Testis (tissue), 3 donors: ENCODE data around the gene GSG1. TPM values are rescaled to one million over a fixed set of nuclear protein-coding genes. Genes with fewer than 3 reads are reported as not detected.

Experiments used
- DNase-seq: peaks from one replicate; pipeline ENCODE4 v3.0.0-alpha.2; 2019
- H3K27ac ChIP-seq, 2 donors: fragments of 200-600 bp; sonication (generic); one replicate each; pipeline ENCODE4 v1.5.1; 2019
- H3K27me3 ChIP-seq: fragments of 200-600 bp; sonication (generic); one replicate; pipeline ENCODE4 v1.5.1; 2019
- H3K36me3 ChIP-seq: fragments of 200-600 bp; sonication (generic); one replicate; pipeline ENCODE4 v1.5.1; 2017; ENCODE audit warnings: low read depth; ENCODE audit errors: missing control alignments
- H3K4me1 ChIP-seq: fragments of 200-600 bp; sonication (generic); one replicate; pipeline ENCODE4 v1.5.1; 2019
- H3K4me3 ChIP-seq, 2 donors: fragments of 200-600 bp; sonication (generic); one replicate each; pipeline ENCODE4 v1.5.1; 2017 to 2019
- H3K9me3 ChIP-seq: fragments of 200-600 bp; sonication (generic); one replicate; pipeline ENCODE4 v1.5.1; 2017
- POLR2A ChIP-seq: fragments of 450-650 bp; IDR thresholded peaks from one replicate; pipeline ENCODE4 v1.6.1; 2017; ENCODE audit warnings: antibody characterized with exemption, mild to moderate bottlenecking, moderate library complexity
- WGBS, 2 donors: methylation state at CpG; one replicate each; pipeline ENCODE4 v1.1.5; 2018; 5-methylcytosine and 5-hydroxymethylcytosine counted together
- intact Hi-C: fragments of 100-400 bp; cut with DNase I; formaldehyde crosslinking; loops from one replicate; pipeline ENCODE4 v1.15.1; 2023; ENCODE audit warnings: low total_unique reads
- polyA plus RNA-seq: library from polyadenylated mRNA; stranded (reverse); fragments of 350-450 nt; fragmentation: Illumina TruSeq; extraction: RNeasy Lipid Tissue Mini Kit (QIAGEN cat#74804); gene quantifications from one replicate; pipeline ENCODE4 v1.2.3, GENCODE V29; 2014; ENCODE audit warnings: low read depth, low replicate concordance; ENCODE audit not compliant: insufficient read depth
- total RNA-seq, 2 donors: library from RNA; depleted of rRNA; stranded (reverse); fragments of >200 nt; gene quantifications; one replicate each; pipeline ENCODE4 v1.2.3, GENCODE V29; 2016
- TF ChIP-seq, protein P1 (sequence below), 3 experiments: fragments of 450-650 bp in 2 of 3; fragments of 200-600 bp in 1 of 3; sonication (generic) in 1 of 3; IDR thresholded peaks; one replicate each; pipeline ENCODE4 v1.5.1; 2016 to 2019; ENCODE audit warnings: antibody characterized with exemption in 3 of 3, mild to moderate bottlenecking in 2 of 3, moderate library complexity in 1 of 3

GSG1 gene
- total and polyA plus RNA-seq, 3 donors from 2014 or later, result 133 to 695 (median 449) TPM

DNA sequence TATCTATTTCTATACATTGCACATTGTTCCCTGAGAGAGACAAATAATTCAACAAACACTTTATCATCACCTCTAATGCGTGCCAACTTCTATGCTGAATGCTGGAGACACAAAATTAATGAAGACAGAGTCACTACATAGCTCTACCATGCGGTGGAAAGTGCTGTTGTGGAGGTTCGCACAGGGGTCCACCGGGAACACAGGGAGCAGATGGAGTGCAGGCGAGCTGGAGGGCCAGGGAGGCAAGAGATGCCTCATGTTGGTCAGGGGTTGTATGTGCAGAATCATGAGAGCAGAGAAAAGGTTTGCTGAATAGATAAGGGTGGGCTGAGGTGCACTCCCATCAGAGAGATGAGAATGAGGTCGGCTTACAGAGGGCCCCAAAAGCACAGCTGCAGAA lies 34.1 kb downstream of the GSG1 start:
- Histone ChIP-seq H3K36me3 (no peaks in the 10 kb centered on the region), H3K4me1 (no peaks in the 10 kb centered on the region), H3K4me3 (no peak overlapping the region), H3K9me3 (no peaks in the 10 kb centered on the region), H3K27ac (no peak overlapping the region), H3K27me3 (no peaks in the 10 kb centered on the region)
- intact Hi-C loops, result no loop called here
- no peak for TF ChIP-seq POLR2A
- TF ChIP-seq, protein P1, sequence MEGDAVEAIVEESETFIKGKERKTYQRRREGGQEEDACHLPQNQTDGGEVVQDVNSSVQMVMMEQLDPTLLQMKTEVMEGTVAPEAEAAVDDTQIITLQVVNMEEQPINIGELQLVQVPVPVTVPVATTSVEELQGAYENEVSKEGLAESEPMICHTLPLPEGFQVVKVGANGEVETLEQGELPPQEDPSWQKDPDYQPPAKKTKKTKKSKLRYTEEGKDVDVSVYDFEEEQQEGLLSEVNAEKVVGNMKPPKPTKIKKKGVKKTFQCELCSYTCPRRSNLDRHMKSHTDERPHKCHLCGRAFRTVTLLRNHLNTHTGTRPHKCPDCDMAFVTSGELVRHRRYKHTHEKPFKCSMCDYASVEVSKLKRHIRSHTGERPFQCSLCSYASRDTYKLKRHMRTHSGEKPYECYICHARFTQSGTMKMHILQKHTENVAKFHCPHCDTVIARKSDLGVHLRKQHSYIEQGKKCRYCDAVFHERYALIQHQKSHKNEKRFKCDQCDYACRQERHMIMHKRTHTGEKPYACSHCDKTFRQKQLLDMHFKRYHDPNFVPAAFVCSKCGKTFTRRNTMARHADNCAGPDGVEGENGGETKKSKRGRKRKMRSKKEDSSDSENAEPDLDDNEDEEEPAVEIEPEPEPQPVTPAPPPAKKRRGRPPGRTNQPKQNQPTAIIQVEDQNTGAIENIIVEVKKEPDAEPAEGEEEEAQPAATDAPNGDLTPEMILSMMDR (IDR thresholded peaks at IDR 0.05), result no peak
- WGBS, 2 donors, result 82 to 83% methylated on average over 6 of the region's 6 CpGs
- no peak for DNase-seq

DNA sequence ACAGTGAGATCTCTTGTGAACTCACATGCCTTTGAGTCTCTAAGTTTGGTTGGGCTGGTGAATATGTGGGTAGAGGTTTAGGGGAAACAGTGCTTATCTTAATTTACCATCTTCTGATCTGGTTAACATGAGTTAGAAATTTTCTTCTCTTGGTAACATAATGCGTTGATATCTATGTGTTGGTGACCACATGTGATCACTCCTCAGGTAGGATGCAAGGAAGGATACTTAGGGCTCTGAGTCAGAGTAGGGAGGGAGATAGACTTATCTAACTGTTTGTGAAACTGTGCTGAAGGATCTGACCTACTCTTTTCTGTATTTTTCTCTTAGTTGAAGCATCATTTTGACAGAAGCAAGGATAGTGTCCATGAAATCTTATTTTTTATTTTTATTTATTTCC lies 36.1 kb downstream of the GSG1 start:
- Histone ChIP-seq H3K27me3 (no peaks in the 10 kb centered on the region), H3K27ac (no peak overlapping the region), H3K36me3 (no peaks in the 10 kb centered on the region), H3K4me3 (no peak overlapping the region), H3K4me1 (no peaks in the 10 kb centered on the region), H3K9me3 (no peaks in the 10 kb centered on the region)
- 86 to 91% methylated on average over 1 of the region's 1 CpG for WGBS, 2 donors
- no peak for TF ChIP-seq POLR2A
- TF ChIP-seq, protein P1 (IDR thresholded peaks at IDR 0.05), result no peak
- no peak for DNase-seq
- intact Hi-C loops, result no loop called here

DNA sequence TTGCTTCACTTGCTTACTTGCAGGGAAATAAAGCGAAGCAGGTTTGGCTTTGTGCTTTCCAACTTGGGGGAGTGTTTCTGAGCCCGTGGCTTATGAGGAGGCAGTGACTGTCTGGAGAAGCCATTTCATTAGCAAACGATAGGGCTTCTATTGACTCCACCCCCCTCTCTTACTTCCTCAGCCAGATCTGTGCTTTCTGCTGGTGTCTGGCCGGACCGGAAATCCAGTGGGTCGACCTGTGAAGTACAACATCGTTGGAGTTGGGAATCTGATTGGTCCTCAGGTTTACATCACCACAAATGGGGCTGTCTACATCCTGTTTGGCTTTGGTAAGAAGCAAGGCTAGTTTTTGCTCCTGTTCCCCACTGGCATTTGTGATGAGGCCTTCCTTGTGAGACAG lies 37.0 kb downstream of the GSG1 start:
- 92% methylated on average over 7 of the region's 7 CpGs for WGBS, 2 donors
- H3K27me3 ChIP-seq, result no peaks in the 10 kb centered on the region
- no peaks in the 10 kb centered on the region for H3K9me3 ChIP-seq
- H3K27ac ChIP-seq, result no peak overlapping the region
- TF ChIP-seq POLR2A, result no peak
- TF ChIP-seq, protein P1 (IDR thresholded peaks at IDR 0.05), result no peak
- intact Hi-C loops, result no loop called here
- H3K4me3 ChIP-seq, result no peak overlapping the region
- H3K4me1 ChIP-seq, result no peaks in the 10 kb centered on the region
- no peaks in the 10 kb centered on the region for H3K36me3 ChIP-seq
- no peak for DNase-seq

DNA sequence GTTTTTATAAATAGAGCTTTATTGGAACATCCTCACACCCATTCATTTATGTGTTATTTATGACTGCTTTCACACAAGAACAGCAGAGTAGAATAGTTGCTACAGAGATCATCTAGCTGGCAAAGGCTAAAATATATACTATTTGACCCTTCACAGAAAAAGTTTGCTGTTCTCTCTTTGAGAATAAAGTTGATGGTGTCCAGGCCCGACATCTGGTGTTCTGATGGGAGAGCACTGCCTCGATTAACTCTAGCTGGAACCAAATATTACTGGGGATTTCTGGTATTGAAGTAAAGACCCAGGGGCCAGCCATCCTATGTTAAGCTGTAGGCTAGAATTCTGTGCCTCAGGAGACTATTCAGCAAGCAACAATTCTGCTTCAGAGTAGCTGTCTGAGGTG lies 37.5 kb downstream of the GSG1 start:
- no peaks in the 10 kb centered on the region for H3K9me3 ChIP-seq
- TF ChIP-seq, protein P1 (IDR thresholded peaks at IDR 0.05), result no peak
- TF ChIP-seq POLR2A, result no peak
- no peaks in the 10 kb centered on the region for H3K36me3 ChIP-seq
- H3K27ac ChIP-seq, result no peak overlapping the region
- no peak overlapping the region for H3K4me3 ChIP-seq
- H3K27me3 ChIP-seq, result no peaks in the 10 kb centered on the region
- no peaks in the 10 kb centered on the region for H3K4me1 ChIP-seq
- no peak for DNase-seq
- intact Hi-C loops, result no loop called here
- 81 to 84% methylated on average over 2 of the region's 2 CpGs for WGBS, 2 donors

DNA sequence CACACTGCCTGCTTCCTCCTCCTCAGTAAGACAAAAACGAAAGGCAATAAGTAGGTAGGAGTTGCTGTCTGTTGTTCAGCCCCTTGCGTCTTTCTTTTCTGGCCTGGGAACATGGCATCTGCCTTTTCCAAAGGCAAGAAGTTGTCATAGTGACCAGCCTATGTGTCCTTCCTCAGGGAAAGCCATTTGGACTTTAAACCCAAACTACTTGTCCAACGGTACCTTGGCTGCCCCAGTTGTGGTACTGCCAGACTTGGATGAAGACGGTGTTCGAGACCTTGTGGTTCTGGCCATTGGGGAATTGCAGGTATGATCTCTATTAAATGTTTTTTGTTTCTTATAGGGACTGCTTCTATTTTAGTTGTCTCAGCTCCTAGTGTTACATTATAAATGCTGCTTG lies 40.8 kb downstream of the GSG1 start:
- intact Hi-C loops, result no loop called here
- no peaks in the 10 kb centered on the region for H3K4me1 ChIP-seq
- DNase-seq, result no peak
- H3K4me3 ChIP-seq, result no peak overlapping the region
- 82 to 87% methylated on average over 5 of the region's 5 CpGs for WGBS, 2 donors
- H3K36me3 ChIP-seq, result no peaks in the 10 kb centered on the region
- H3K9me3 ChIP-seq, result no peaks in the 10 kb centered on the region
- no peaks in the 10 kb centered on the region for H3K27me3 ChIP-seq
- no peak overlapping the region for H3K27ac ChIP-seq
- TF ChIP-seq, protein P1 (IDR thresholded peaks at IDR 0.05), result no peak
- TF ChIP-seq POLR2A, result no peak
